Adipocyte (in vitro differentiated cells): ENCODE measurements around the gene PILRB.
"Not testable (repeated sequence)": the region's sequence is repeated elsewhere in the genome, so short reads cannot be mapped to it uniquely, and the experiment has no call there.

Experiments
- DNase-seq: peaks from one replicate; pipeline ENCODE4 v3.0.0-alpha.2; 2015; ENCODE audit warnings: low read depth
- H3K27me3 ChIP-seq: replicated peaks from 2 replicates; pipeline ENCODE4 v1.7.0; 2013; ENCODE audit warnings: mild to moderate bottlenecking, low read length, moderate library complexity; ENCODE audit not compliant: control insufficient read depth, insufficient read depth
- H3K36me3 ChIP-seq: 2 replicates; pipeline ENCODE4 v1.7.0; 2013; ENCODE audit warnings: low read length, mild to moderate bottlenecking, moderate library complexity; ENCODE audit not compliant: control insufficient read depth, insufficient read depth, severe bottlenecking
- H3K4me1 ChIP-seq: 2 replicates; pipeline ENCODE4 v1.7.0; 2013; ENCODE audit warnings: mild to moderate bottlenecking, low read length, moderate library complexity; ENCODE audit not compliant: control insufficient read depth, insufficient read depth
- H3K4me3 ChIP-seq: 2 replicates; pipeline ENCODE4 v1.7.0; 2013; ENCODE audit warnings: mild to moderate bottlenecking, low read length, moderate library complexity
- H3K9ac ChIP-seq: 2 replicates; pipeline ENCODE4 v1.7.0; 2013; ENCODE audit warnings: mild to moderate bottlenecking, low read length, moderate library complexity
- H3K9me3 ChIP-seq: 2 replicates; pipeline ENCODE4 v1.7.0; 2013; ENCODE audit warnings: mild to moderate bottlenecking, low read length, moderate library complexity; ENCODE audit not compliant: control insufficient read depth

PILRB gene

GRCh38 chr7:100358027-100358856 is at the start of gene PILRB:
TSS of gene PILRB (plus strand) at chr7:100358117. CDS start at chr7:100358303, 186 bp downstream.
- no peak for DNase-seq
- Histone ChIP-seq H3K9me3 (no peaks in the 10 kb centered on the region), H3K36me3 (peaks cover 90% of the 10 kb centered on the region), H3K4me3 (no peak within 1 kb of the TSS), H3K27me3 (no peaks in the 10 kb centered on the region), H3K4me1 (no peaks in the 10 kb centered on the region), H3K9ac (no peak within 1 kb of the TSS)

DNA sequence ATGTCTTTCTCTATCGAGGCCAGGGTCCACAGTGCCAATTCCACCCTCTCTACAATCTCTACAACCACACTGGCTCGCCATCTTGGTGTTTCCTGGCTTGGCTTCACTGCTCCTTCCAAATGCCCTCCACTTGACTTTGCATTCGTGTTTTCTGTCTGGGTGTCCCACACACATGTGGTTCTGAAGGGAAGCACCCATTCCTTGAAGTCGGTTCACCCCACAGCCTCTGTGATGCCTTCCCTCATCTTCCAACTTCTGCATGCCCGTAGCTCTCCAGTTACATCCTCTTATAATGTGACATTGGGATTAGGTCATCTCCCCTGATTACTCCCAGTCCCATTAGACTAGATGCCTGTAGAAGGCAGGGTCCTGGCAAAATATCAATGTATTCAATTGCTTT is 39.6 kb upstream of the PILRB start:
- not testable (repeated sequence) for DNase-seq, H3K9ac ChIP-seq

DNA sequence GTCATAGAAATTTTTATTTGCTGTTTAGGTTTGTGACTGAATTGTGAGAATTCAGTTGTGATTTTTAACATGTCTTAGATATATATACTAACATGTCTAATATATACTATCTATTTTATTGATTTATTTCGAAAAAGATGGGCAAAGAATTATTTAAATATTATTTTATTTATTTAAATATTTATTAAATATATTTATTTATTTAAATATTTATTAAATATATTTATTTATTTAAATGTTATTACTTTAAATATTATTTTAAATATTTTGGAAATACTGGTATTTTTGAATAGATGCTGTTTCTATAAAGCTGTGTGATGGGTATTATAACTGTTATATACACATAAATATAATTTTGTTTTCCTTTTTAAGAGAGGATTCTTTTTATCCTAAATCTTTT is 36.3 kb upstream of the PILRB start:
- H3K27me3 ChIP-seq, H3K36me3 ChIP-seq, H3K4me1 ChIP-seq, H3K4me3 ChIP-seq, H3K9ac ChIP-seq, H3K9me3 ChIP-seq, DNase-seq: not testable (repeated sequence)

More for the DNA sequence above, 39.6 kb upstream of the PILRB start:
- H3K9me3 ChIP-seq, H3K4me3 ChIP-seq, H3K4me1 ChIP-seq, H3K36me3 ChIP-seq, H3K27me3 ChIP-seq: not testable (repeated sequence)

GRCh38 chr7:100324194-100324593 is 33.7 kb upstream of the PILRB start:
- H3K9me3 ChIP-seq, H3K36me3 ChIP-seq, H3K27me3 ChIP-seq, H3K4me3 ChIP-seq, H3K4me1 ChIP-seq, DNase-seq, H3K9ac ChIP-seq: not testable (repeated sequence)

GRCh38 chr7:100325671-100326070 is 32.2 kb upstream of the PILRB start:
- H3K27me3 ChIP-seq, H3K4me3 ChIP-seq, DNase-seq, H3K9me3 ChIP-seq, H3K4me1 ChIP-seq, H3K36me3 ChIP-seq, H3K9ac ChIP-seq: not testable (repeated sequence)

DNA sequence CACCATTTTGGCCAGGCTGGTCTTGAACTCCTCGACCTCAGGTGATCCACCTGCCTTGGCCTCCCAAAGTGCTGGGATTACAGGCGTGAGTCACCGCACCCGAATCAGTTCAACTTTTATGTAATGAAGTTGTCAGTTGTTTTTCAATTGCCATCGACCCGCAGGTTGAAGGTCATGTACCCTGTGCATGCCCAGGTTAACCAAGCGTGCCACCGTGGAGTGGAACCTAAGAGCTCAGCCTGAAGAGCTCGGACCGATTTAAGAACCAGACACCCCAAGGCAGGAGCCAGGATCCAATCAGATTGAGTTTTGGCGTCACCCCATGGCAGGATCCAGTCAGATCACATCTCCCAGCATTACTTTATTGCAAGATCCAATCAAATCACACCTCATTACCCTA is 31.0 kb upstream of the PILRB start:
- not testable (repeated sequence) for H3K36me3 ChIP-seq, DNase-seq

GRCh38 chr7:100335566-100336466 is 22.1 kb upstream of the PILRB start:
- H3K36me3 ChIP-seq, H3K4me1 ChIP-seq, H3K27me3 ChIP-seq, H3K9me3 ChIP-seq: not testable (repeated sequence)
- H3K9ac ChIP-seq, result peak overlapping the region; percentile 86
- H3K4me3 ChIP-seq, result peak overlapping the region; percentile 87
- DNase-seq, result peak; percentile 95

More for the DNA sequence above, 31.0 kb upstream of the PILRB start:
- H3K4me3 ChIP-seq, H3K27me3 ChIP-seq, H3K4me1 ChIP-seq, H3K9ac ChIP-seq, H3K9me3 ChIP-seq: not testable (repeated sequence)

GRCh38 chr7:100338083-100338696 is 19.7 kb upstream of the PILRB start:
- H3K9ac ChIP-seq, H3K9me3 ChIP-seq, H3K4me1 ChIP-seq, H3K4me3 ChIP-seq, H3K27me3 ChIP-seq, DNase-seq: not testable (repeated sequence)
- H3K36me3 ChIP-seq, result peaks cover 24% of the 10 kb centered on the region

DNA sequence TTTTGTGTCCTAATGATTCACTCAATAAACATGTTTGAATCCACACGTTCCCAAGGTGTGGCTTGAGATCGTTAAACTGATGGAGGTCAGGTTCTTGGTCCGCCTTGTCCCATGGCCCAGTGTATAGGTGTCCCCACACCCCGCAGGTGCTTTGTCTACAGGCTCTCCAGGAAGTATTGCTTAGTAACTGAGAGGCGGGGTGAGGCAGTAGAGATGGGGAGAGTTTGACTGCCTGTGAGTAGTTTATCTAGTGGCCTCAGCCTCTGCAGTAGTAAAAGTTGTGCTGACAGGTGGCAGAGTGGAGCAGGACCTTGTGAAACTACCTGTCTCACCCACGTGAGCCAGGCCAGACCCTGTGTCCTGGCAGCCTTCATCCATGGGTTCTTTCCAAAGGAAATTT is 16.6 kb upstream of the PILRB start:
- not testable (repeated sequence) for H3K27me3 ChIP-seq, H3K4me1 ChIP-seq, H3K4me3 ChIP-seq, H3K9ac ChIP-seq, DNase-seq, H3K9me3 ChIP-seq
- peaks cover 32% of the 10 kb centered on the region for H3K36me3 ChIP-seq

DNA sequence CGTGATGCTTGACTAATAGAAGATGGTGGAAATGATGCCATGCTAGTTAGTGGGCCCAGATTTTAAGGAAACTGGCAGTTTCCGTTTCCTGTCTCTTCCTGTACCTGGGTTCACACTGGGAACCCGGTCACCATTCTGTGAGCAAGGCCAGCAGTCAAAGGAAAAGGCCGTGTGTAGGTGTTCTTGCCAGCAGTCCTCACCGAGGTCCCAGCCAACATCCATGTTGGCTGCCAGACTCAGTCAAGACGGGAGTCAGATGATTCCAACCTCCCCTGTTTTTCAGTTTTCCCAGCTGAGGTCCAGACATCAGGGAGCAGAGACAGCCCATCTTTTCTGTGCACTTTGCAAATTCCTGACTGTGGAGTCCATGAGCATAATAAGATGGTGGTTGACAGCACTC is 15.2 kb upstream of the PILRB start:
- no peak for DNase-seq
- Histone ChIP-seq H3K27me3 (no peaks in the 10 kb centered on the region), H3K4me1 (peaks cover 21% of the 10 kb centered on the region), H3K4me3 (no peak overlapping the region), H3K36me3 (peaks cover 44% of the 10 kb centered on the region), H3K9ac (no peak overlapping the region), H3K9me3 (no peaks in the 10 kb centered on the region)

- peak overlapping the region; percentile 34 for H3K9ac ChIP-seq
- not testable (repeated sequence) for DNase-seq, H3K9me3 ChIP-seq, H3K27me3 ChIP-seq, H3K4me3 ChIP-seq
- peaks cover 40% of the 10 kb centered on the region for H3K36me3 ChIP-seq
- peaks cover 34% of the 10 kb centered on the region for H3K4me1 ChIP-seq
Measured at GRCh38 chr7:100344124-100344559, 13.8 kb upstream of the PILRB start.
